WTC11 (cell line): ENCODE results near the gene EIF4E1B. TPM values are rescaled to one million over a fixed set of nuclear protein-coding genes. Genes with fewer than 3 reads are reported as not detected.
A peak's percentile ranks its signal among the peaks of the same experiment; 100 is the strongest.

Experiments
- ATF1 ChIP-seq: sonication (generic); formaldehyde crosslinking; IDR thresholded peaks from 2 replicates; pipeline ENCODE4 v1.8.1; 2023; ENCODE audit warnings: mild to moderate bottlenecking, moderate library complexity, missing genetic modification reagents
- EMX1 ChIP-seq: fragments of 250-450 bp; sonication (Bioruptor Pico); IDR thresholded peaks from 2 replicates; pipeline ENCODE4 v1.8.0; 2021; ENCODE audit warnings: mild to moderate bottlenecking
- JAZF1 ChIP-seq: fragments of 250-450 bp; sonication (Bioruptor Pico); IDR thresholded peaks from 2 replicates; pipeline ENCODE4 v1.9.0; 2021; ENCODE audit warnings: moderate library complexity, mild to moderate bottlenecking, inconsistent platforms
- KAT7 ChIP-seq: sonication (generic); formaldehyde crosslinking; IDR thresholded peaks from 2 replicates; pipeline ENCODE4 v1.8.1; 2023; ENCODE audit warnings: missing genetic modification reagents, mild to moderate bottlenecking, borderline replicate concordance
- NFE2L1 ChIP-seq: sonication (generic); formaldehyde crosslinking; IDR thresholded peaks from 2 replicates; pipeline ENCODE4 v1.8.1; 2023; ENCODE audit warnings: missing genetic modification reagents
- RELA ChIP-seq: sonication (generic); formaldehyde crosslinking; IDR thresholded peaks from 2 replicates; pipeline ENCODE4 v1.8.1; 2022; ENCODE audit warnings: missing genetic modification reagents, mild to moderate bottlenecking, borderline replicate concordance
- SP1 ChIP-seq: sonication (generic); formaldehyde crosslinking; conservative IDR thresholded peaks from 2 replicates; pipeline ENCODE4 v1.8.1; 2022; ENCODE audit warnings: missing genetic modification reagents
- TCF7 ChIP-seq: sonication (generic); formaldehyde crosslinking; IDR thresholded peaks from 2 replicates; pipeline ENCODE4 v1.8.0; 2022; ENCODE audit warnings: mild to moderate bottlenecking, low read depth, missing genetic modification reagents, moderate library complexity
- ZNF138 ChIP-seq: sonication (generic); formaldehyde crosslinking; conservative IDR thresholded peaks from 2 replicates; pipeline ENCODE4 v1.8.1; 2022; ENCODE audit warnings: mild to moderate bottlenecking, moderate library complexity, missing genetic modification reagents
- ZNF232 ChIP-seq: sonication (generic); formaldehyde crosslinking; IDR thresholded peaks from 2 replicates; pipeline ENCODE4 v1.8.0; 2022; ENCODE audit warnings: mild to moderate bottlenecking, missing genetic modification reagents
- ZNF317 ChIP-seq: sonication (generic); formaldehyde crosslinking; IDR thresholded peaks from 2 replicates; pipeline ENCODE4 v1.8.1; 2023; ENCODE audit warnings: low read depth, mild to moderate bottlenecking, moderate library complexity, missing genetic modification reagents, borderline replicate concordance
- total RNA-seq: library from RNA; stranded (reverse); gene quantifications from 3 replicates; pipeline ENCODE4 v1.2.3, GENCODE V29; 2021
- TF ChIP-seq, protein P1 (sequence below): sonication (generic); formaldehyde crosslinking; IDR thresholded peaks from 2 replicates; pipeline ENCODE4 v1.8.1; 2022; ENCODE audit warnings: missing genetic modification reagents, borderline replicate concordance
- TF ChIP-seq, protein P2 (sequence below): sonication (generic); formaldehyde crosslinking; IDR thresholded peaks from 2 replicates; pipeline ENCODE4 v1.8.1; 2023; ENCODE audit warnings: mild to moderate bottlenecking, moderate library complexity, missing genetic modification reagents
- TF ChIP-seq, protein P3 (sequence below): sonication (generic); formaldehyde crosslinking; IDR thresholded peaks from 2 replicates; pipeline ENCODE4 v1.8.1; 2023; ENCODE audit warnings: mild to moderate bottlenecking, missing genetic modification reagents
- TF ChIP-seq, protein P4 (sequence below): sonication (generic); formaldehyde crosslinking; IDR thresholded peaks from 2 replicates; pipeline ENCODE4 v1.8.1; 2023; ENCODE audit warnings: mild to moderate bottlenecking, missing genetic modification reagents, moderate library complexity
- TF ChIP-seq, protein P5 (sequence below): fragments of 250-450 bp; sonication (Bioruptor Pico); IDR thresholded peaks from 2 replicates; pipeline ENCODE4 v1.9.0; 2021; ENCODE audit warnings: moderate library complexity, mild to moderate bottlenecking, inconsistent platforms, borderline replicate concordance
- TF ChIP-seq, protein P6 (sequence below): sonication (generic); formaldehyde crosslinking; IDR thresholded peaks from 2 replicates; pipeline ENCODE4 v1.8.0; 2022; ENCODE audit warnings: missing genetic modification reagents
- TF ChIP-seq, protein P7 (sequence below): sonication (generic); formaldehyde crosslinking; IDR thresholded peaks from 2 replicates; pipeline ENCODE4 v1.8.0; 2023; ENCODE audit warnings: mild to moderate bottlenecking, missing genetic modification reagents
- TF ChIP-seq, protein P8 (sequence below): sonication (generic); formaldehyde crosslinking; IDR thresholded peaks from 2 replicates; pipeline ENCODE4 v1.8.0; 2023; ENCODE audit warnings: missing genetic modification reagents
- TF ChIP-seq, protein P9 (sequence below): sonication (generic); formaldehyde crosslinking; IDR thresholded peaks from 2 replicates; pipeline ENCODE4 v1.8.1; 2022; ENCODE audit warnings: low read depth, mild to moderate bottlenecking, moderate library complexity, missing genetic modification reagents, borderline replicate concordance

EIF4E1B gene
- total RNA-seq, 1 experiment from 2014 or later, result 0.74 TPM

DNA sequence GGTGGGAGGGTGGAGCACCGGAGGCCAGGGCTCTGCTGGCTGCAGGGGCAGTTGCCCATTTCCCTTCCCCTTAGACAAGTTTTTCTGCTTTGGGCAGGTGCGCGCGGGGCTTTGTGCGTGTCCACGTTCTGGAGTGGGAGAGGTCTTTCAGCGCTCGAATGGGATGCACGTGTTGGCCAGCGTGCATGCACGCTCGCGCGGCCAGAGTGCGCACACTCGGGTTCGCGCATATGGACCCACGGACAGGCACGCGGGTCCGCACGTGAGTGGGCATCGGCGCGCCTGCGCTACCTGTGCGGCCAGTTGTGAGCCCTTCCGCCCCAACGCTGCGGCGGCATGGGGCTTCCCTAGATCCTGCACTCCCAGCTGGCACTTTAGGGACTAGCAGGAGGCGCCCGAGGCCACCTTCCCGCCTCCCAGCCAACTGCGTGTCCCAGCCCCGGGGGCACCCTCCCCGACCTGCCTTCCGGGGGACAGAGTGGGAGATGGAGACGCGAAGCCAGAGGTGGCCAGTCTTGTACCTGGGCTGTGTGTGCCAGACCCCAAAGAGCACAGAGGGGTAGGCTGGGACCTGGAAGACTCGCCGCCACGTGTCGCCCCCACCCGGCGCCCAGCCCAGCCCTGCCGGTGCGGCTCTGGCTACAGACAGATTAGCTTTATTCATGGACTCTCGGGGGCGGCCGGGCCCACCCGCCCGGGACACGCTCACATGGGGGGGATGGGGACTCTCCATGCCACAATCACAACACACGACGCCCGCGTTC, 10.7 kb upstream of the EIF4E1B start (continued):
- TF ChIP-seq KAT7 (CRISPR knock-in tag) (no peak), EMX1 (CRISPR knock-in tag) (no peak), NFE2L1 (CRISPR knock-in tag) (0 out of 2 replicates have a peak, but pooled peaks have one; percentile 17), RELA (CRISPR knock-in tag) (no peak), TCF7 (CRISPR knock-in tag) (no peak), SP1 (no peak), ZNF138 (CRISPR knock-in tag) (peak; percentile 83; the same call in 1 of the 2 replicates), ATF1 (CRISPR knock-in tag) (no peak), ZNF232 (CRISPR knock-in tag) (no peak), ZNF317 (no peak), JAZF1 (CRISPR knock-in tag) (no peak)
- TF ChIP-seq, protein P1, sequence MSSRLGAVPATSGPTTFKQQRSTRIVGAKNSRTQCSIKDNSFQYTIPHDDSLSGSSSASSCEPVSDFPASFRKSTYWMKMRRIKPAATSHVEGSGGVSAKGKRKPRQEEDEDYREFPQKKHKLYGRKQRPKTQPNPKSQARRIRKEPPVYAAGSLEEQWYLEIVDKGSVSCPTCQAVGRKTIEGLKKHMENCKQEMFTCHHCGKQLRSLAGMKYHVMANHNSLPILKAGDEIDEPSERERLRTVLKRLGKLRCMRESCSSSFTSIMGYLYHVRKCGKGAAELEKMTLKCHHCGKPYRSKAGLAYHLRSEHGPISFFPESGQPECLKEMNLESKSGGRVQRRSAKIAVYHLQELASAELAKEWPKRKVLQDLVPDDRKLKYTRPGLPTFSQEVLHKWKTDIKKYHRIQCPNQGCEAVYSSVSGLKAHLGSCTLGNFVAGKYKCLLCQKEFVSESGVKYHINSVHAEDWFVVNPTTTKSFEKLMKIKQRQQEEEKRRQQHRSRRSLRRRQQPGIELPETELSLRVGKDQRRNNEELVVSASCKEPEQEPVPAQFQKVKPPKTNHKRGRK (CRISPR knock-in tag), result no peak
- TF ChIP-seq, protein P2, sequence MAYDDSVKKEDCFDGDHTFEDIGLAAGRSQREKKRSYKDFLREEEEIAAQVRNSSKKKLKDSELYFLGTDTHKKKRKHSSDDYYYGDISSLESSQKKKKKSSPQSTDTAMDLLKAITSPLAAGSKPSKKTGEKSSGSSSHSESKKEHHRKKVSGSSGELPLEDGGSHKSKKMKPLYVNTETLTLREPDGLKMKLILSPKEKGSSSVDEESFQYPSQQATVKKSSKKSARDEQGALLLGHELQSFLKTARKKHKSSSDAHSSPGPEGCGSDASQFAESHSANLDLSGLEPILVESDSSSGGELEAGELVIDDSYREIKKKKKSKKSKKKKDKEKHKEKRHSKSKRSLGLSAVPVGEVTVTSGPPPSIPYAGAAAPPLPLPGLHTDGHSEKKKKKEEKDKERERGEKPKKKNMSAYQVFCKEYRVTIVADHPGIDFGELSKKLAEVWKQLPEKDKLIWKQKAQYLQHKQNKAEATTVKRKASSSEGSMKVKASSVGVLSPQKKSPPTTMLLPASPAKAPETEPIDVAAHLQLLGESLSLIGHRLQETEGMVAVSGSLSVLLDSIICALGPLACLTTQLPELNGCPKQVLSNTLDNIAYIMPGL (CRISPR knock-in tag), result peak; percentile 72
- TF ChIP-seq, protein P3, sequence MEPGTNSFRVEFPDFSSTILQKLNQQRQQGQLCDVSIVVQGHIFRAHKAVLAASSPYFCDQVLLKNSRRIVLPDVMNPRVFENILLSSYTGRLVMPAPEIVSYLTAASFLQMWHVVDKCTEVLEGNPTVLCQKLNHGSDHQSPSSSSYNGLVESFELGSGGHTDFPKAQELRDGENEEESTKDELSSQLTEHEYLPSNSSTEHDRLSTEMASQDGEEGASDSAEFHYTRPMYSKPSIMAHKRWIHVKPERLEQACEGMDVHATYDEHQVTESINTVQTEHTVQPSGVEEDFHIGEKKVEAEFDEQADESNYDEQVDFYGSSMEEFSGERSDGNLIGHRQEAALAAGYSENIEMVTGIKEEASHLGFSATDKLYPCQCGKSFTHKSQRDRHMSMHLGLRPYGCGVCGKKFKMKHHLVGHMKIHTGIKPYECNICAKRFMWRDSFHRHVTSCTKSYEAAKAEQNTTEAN, result no peak; the same call in 1 of the 2 replicates
- TF ChIP-seq, protein P4, sequence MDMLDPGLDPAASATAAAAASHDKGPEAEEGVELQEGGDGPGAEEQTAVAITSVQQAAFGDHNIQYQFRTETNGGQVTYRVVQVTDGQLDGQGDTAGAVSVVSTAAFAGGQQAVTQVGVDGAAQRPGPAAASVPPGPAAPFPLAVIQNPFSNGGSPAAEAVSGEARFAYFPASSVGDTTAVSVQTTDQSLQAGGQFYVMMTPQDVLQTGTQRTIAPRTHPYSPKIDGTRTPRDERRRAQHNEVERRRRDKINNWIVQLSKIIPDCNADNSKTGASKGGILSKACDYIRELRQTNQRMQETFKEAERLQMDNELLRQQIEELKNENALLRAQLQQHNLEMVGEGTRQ (CRISPR knock-in tag), result no peak
- TF ChIP-seq, protein P5, sequence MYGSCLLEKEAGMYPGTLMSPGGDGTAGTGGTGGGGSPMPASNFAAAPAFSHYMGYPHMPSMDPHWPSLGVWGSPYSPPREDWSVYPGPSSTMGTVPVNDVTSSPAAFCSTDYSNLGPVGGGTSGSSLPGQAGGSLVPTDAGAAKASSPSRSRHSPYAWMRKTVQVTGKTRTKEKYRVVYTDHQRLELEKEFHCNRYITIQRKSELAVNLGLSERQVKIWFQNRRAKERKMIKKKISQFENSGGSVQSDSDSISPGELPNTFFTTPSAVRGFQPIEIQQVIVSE (CRISPR knock-in tag), result no peak
- TF ChIP-seq, protein P6, sequence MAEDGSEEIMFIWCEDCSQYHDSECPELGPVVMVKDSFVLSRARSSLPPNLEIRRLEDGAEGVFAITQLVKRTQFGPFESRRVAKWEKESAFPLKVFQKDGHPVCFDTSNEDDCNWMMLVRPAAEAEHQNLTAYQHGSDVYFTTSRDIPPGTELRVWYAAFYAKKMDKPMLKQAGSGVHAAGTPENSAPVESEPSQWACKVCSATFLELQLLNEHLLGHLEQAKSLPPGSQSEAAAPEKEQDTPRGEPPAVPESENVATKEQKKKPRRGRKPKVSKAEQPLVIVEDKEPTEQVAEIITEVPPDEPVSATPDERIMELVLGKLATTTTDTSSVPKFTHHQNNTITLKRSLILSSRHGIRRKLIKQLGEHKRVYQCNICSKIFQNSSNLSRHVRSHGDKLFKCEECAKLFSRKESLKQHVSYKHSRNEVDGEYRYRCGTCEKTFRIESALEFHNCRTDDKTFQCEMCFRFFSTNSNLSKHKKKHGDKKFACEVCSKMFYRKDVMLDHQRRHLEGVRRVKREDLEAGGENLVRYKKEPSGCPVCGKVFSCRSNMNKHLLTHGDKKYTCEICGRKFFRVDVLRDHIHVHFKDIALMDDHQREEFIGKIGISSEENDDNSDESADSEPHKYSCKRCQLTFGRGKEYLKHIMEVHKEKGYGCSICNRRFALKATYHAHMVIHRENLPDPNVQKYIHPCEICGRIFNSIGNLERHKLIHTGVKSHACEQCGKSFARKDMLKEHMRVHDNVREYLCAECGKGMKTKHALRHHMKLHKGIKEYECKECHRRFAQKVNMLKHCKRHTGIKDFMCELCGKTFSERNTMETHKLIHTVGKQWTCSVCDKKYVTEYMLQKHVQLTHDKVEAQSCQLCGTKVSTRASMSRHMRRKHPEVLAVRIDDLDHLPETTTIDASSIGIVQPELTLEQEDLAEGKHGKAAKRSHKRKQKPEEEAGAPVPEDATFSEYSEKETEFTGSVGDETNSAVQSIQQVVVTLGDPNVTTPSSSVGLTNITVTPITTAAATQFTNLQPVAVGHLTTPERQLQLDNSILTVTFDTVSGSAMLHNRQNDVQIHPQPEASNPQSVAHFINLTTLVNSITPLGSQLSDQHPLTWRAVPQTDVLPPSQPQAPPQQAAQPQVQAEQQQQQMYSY (CRISPR knock-in tag), result 0 out of 2 replicates have a peak, but pooled peaks have one; percentile 7
- TF ChIP-seq, protein P7, sequence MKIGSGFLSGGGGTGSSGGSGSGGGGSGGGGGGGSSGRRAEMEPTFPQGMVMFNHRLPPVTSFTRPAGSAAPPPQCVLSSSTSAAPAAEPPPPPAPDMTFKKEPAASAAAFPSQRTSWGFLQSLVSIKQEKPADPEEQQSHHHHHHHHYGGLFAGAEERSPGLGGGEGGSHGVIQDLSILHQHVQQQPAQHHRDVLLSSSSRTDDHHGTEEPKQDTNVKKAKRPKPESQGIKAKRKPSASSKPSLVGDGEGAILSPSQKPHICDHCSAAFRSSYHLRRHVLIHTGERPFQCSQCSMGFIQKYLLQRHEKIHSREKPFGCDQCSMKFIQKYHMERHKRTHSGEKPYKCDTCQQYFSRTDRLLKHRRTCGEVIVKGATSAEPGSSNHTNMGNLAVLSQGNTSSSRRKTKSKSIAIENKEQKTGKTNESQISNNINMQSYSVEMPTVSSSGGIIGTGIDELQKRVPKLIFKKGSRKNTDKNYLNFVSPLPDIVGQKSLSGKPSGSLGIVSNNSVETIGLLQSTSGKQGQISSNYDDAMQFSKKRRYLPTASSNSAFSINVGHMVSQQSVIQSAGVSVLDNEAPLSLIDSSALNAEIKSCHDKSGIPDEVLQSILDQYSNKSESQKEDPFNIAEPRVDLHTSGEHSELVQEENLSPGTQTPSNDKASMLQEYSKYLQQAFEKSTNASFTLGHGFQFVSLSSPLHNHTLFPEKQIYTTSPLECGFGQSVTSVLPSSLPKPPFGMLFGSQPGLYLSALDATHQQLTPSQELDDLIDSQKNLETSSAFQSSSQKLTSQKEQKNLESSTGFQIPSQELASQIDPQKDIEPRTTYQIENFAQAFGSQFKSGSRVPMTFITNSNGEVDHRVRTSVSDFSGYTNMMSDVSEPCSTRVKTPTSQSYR (CRISPR knock-in tag), result no peak
- TF ChIP-seq, protein P8, sequence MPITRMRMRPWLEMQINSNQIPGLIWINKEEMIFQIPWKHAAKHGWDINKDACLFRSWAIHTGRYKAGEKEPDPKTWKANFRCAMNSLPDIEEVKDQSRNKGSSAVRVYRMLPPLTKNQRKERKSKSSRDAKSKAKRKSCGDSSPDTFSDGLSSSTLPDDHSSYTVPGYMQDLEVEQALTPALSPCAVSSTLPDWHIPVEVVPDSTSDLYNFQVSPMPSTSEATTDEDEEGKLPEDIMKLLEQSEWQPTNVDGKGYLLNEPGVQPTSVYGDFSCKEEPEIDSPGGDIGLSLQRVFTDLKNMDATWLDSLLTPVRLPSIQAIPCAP, result 0 out of 2 replicates have a peak, but pooled peaks have one; percentile 54
- TF ChIP-seq, protein P9, sequence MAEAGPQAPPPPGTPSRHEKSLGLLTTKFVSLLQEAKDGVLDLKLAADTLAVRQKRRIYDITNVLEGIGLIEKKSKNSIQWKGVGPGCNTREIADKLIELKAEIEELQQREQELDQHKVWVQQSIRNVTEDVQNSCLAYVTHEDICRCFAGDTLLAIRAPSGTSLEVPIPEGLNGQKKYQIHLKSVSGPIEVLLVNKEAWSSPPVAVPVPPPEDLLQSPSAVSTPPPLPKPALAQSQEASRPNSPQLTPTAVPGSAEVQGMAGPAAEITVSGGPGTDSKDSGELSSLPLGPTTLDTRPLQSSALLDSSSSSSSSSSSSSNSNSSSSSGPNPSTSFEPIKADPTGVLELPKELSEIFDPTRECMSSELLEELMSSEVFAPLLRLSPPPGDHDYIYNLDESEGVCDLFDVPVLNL (CRISPR knock-in tag), result no peak
